ENCODE results near the gene APBA2. TPM values are rescaled to one million over a fixed set of nuclear protein-coding genes. Genes with fewer than 3 reads are reported as not detected.

APBA2 gene
- total RNA-seq, 1 donor from 2014 or later = 11.7 TPM

GRCh38 chr15:29133791-29134190 is 248.0 kb downstream of the APBA2 start:
- DNase-seq (ENCODE audit: low read depth) = no peak

GRCh38 chr15:29134239-29134638 is 248.5 kb downstream of the APBA2 start:
- no peak for DNase-seq (ENCODE audit: low read depth)

- DNase-seq (ENCODE audit: low read depth) = no peak
Observed at GRCh38 chr15:29134641-29135308, 249.0 kb downstream of the APBA2 start.

- no peak for DNase-seq (ENCODE audit: low read depth)
Observed at GRCh38 chr15:29135309-29135657, 249.5 kb downstream of the APBA2 start.

- no peak for DNase-seq (ENCODE audit: low read depth)
Observed at GRCh38 chr15:29135702-29136646, 250.2 kb downstream of the APBA2 start.

- no peak for DNase-seq (ENCODE audit: low read depth)
Observed at GRCh38 chr15:29138260-29138659, 252.5 kb downstream of the APBA2 start.

GRCh38 chr15:29139072-29139471 is 253.3 kb downstream of the APBA2 start:
- DNase-seq (ENCODE audit: low read depth) = no peak

- DNase-seq (ENCODE audit: low read depth) = peak; percentile 14
Observed at GRCh38 chr15:29139540-29140459, 254.0 kb downstream of the APBA2 start.

- no peak for DNase-seq (ENCODE audit: low read depth)
Observed at GRCh38 chr15:29140475-29141307, 254.9 kb downstream of the APBA2 start.

- peak; percentile 61 for DNase-seq (ENCODE audit: low read depth)
Observed at GRCh38 chr15:29141308-29142128, 255.7 kb downstream of the APBA2 start.

- no peak for DNase-seq (ENCODE audit: low read depth)
Observed at GRCh38 chr15:29142129-29142747, 256.5 kb downstream of the APBA2 start.

- no peak for DNase-seq (ENCODE audit: low read depth)
Observed at GRCh38 chr15:29143293-29143692, 257.5 kb downstream of the APBA2 start.

GRCh38 chr15:29143909-29144635 is 258.3 kb downstream of the APBA2 start:
- peak; percentile 95 for DNase-seq (ENCODE audit: low read depth)

GRCh38 chr15:29149738-29150075 is 263.9 kb downstream of the APBA2 start:
- DNase-seq (ENCODE audit: low read depth) = no peak

- no peak for DNase-seq (ENCODE audit: low read depth)
Observed at GRCh38 chr15:29150515-29151483, 265.0 kb downstream of the APBA2 start.

- no peak for DNase-seq (ENCODE audit: low read depth)
Observed at GRCh38 chr15:29151484-29151857, 265.7 kb downstream of the APBA2 start.

GRCh38 chr15:29156521-29156920 is 270.7 kb downstream of the APBA2 start:
- DNase-seq (ENCODE audit: low read depth) = no peak

Data from renal cortical epithelial cell (primary cell).